Epithelial cell of proximal tubule (primary cell): Measurements from ENCODE around the gene CCDC8. TPM values are rescaled to one million over a fixed set of nuclear protein-coding genes. Genes with fewer than 3 reads are reported as not detected.
"Not testable (repeated sequence)": the region's sequence is repeated elsewhere in the genome, so short reads cannot be mapped to it uniquely, and the experiment has no call there.

Experiments used
- DNase-seq: peaks from one replicate; pipeline ENCODE4 v3.0.0-alpha.2; 2011; ENCODE audit warnings: low read depth
- H3K4me3 ChIP-seq: 2 replicates; pipeline ENCODE4 v1.5.1; 2011; ENCODE audit warnings: low read depth, mild to moderate bottlenecking, low read length
- total RNA-seq: library from RNA; depleted of rRNA; stranded (reverse); fragments of >200 nt; gene quantifications from 2 replicates; pipeline ENCODE4 v1.2.3, GENCODE V29; 2015
- TF ChIP-seq, protein P1 (sequence below): conservative IDR thresholded peaks from 2 replicates; pipeline ENCODE4 v1.5.1; 2012; ENCODE audit warnings: low read depth, mild to moderate bottlenecking, low read length

CCDC8 gene
- total RNA-seq, 1 donor from 2014 or later: 14.1 TPM

DNA sequence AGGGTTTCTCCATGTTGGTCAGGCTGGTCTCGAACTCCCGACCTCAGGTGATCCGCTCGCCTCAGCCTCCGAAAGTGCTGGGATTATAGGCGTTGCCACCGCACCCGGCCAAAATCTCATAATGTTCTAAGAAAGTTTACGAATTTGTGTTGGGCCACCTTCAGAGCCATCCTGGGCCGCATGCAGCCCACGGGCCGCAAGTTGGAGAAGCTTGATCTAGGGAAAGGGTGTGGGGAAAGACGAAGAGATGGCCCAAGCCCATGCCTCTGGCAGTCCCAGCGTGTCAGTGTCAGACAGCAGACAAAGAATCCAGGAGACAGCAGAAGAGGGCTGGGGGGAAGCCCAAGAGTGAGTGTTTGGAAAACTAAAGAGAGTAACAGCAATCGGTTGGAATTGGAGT lies 32.7 kb upstream of the CCDC8 start:
- no peak overlapping the region for H3K4me3 ChIP-seq
- TF ChIP-seq, protein P1, sequence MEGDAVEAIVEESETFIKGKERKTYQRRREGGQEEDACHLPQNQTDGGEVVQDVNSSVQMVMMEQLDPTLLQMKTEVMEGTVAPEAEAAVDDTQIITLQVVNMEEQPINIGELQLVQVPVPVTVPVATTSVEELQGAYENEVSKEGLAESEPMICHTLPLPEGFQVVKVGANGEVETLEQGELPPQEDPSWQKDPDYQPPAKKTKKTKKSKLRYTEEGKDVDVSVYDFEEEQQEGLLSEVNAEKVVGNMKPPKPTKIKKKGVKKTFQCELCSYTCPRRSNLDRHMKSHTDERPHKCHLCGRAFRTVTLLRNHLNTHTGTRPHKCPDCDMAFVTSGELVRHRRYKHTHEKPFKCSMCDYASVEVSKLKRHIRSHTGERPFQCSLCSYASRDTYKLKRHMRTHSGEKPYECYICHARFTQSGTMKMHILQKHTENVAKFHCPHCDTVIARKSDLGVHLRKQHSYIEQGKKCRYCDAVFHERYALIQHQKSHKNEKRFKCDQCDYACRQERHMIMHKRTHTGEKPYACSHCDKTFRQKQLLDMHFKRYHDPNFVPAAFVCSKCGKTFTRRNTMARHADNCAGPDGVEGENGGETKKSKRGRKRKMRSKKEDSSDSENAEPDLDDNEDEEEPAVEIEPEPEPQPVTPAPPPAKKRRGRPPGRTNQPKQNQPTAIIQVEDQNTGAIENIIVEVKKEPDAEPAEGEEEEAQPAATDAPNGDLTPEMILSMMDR: no peak
- DNase-seq: no peak

DNA sequence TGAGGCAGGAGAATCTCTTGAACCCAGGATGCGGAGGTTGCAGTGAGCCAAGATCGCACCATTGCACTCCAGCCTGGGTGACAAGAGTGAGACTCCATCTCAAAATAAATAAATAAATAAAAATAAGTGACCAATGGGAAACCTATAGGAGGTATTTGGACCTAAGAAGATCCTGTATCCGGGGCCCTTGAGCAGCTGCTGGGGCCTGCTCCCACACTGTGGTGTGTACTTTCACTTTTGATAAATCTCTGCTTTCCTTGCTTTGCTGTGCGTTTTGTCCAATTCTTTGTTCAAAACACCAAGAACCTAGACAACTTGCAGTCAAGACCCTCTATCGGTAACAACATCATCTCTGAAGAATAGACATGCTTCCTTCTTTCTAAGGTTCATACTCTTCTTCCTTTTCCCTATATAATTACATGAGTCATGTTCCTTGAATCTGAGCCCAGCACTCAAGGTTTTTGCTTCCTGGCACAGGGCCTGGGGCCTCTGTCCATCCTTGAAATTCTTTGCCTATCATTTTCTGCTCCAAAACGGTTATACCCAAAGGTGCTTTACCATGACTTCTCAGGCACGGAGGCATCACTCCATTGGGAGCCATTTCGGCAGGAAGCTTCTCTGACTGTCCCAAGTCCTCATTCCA lies 29.6 kb upstream of the CCDC8 start:
- H3K4me3 ChIP-seq: no peak overlapping the region
- TF ChIP-seq, protein P1: no peak
- DNase-seq: no peak

DNA sequence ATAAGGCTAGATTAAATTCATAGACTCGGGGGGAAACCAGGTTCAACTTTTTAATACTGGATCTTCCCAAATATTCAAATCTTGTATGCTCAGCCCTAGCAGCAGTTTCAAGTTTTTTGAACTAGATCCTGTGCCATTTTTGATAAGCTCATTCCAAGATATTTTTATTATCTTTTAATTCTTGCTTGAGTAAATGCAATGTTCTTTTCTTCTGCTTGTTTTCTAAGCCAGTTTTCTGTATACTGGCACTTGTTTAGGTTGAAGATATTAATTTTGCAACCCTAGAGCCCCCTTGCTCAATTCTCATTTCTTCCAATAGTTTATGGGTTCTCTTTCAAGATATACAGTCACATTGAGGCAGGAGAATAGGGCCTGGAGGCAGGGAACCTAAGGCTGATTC lies 28.5 kb upstream of the CCDC8 start:
- DNase-seq: no peak
- H3K4me3 ChIP-seq: no peak overlapping the region
- TF ChIP-seq, protein P1: no peak

DNA sequence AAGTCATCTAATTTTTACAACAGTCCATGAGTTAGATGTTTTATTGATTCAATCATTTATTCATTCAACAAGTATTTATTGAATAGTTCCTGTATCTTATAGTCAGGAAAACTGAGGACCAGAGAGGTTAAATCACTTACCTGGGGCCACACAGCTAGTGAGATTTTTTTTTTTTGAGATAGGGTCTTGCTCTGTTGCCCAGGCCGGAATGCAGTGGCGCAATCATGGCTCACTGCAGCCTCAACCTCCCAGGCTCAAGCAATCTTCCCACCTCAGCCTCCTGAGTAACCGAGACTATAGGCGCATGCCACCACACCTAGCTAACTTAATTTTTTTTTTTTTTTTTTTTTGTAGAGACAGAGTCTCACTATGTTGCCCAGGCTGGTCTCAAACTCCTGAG lies 22.3 kb upstream of the CCDC8 start:
- not testable (repeated sequence) for H3K4me3 ChIP-seq, DNase-seq

DNA sequence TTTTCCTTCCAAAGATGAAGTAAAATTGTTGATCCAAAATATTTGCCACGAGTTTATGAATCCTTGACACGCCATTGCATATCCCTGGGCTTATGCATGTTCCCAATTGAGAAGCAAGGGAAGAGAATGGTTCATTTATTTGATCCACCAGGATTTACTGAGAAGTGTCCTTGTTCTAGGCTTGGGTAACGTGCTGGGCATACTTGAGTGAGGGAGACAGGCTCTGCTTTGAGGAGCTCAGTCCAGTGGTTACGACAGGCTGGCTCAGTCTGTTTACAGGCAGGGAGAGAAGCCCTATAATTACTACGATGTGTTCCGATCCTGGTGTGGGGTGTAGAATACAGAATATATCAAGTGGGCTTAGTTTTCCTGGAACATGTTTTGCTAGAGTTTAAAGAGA lies 21.6 kb upstream of the CCDC8 start:
- no peak overlapping the region for H3K4me3 ChIP-seq
- no peak for DNase-seq
- TF ChIP-seq, protein P1: no peak

DNA sequence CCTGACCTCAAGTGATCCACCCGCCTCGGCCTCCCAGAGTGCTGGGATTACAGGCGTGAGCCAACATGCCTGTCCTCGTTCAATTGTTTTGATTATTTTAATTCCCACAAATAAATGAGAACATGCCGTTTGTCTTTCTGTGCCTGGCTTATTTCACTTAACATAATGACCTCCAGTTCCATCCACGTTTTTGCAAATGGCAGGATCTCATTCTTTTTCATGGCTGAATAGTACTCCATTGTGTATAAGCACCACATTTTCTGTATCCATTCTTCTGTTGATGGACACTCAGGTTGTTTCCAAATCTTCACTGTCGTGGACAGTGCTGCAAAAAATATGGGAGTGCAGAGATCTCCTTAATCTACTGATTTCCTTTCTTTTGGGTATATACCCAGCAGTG lies 20.1 kb upstream of the CCDC8 start:
- not testable (repeated sequence) for DNase-seq

DNA sequence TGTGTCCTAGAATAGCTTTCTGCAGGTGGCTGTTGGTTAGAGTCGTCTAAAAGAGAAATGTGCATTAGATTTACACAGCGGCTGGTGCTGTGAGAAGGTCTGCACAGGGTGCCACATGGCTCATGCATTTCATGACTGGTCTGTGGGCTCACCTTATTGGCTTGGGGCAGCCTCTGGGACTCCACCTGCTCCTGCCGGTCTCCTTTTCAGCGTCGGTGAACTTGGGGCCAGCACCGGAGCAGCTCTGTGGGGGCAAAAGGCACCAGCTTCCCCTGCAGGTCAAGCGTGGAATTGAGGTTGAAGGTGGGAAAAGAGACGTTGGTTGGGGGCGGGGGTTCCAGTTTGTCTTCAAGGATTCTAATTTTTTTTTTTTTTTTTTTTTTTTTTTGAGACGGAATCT lies 18.5 kb upstream of the CCDC8 start:
- no peak overlapping the region for H3K4me3 ChIP-seq
- TF ChIP-seq, protein P1: peak; percentile 36

More for the DNA sequence above, 20.1 kb upstream of the CCDC8 start:
- H3K4me3 ChIP-seq: not testable (repeated sequence)

DNA sequence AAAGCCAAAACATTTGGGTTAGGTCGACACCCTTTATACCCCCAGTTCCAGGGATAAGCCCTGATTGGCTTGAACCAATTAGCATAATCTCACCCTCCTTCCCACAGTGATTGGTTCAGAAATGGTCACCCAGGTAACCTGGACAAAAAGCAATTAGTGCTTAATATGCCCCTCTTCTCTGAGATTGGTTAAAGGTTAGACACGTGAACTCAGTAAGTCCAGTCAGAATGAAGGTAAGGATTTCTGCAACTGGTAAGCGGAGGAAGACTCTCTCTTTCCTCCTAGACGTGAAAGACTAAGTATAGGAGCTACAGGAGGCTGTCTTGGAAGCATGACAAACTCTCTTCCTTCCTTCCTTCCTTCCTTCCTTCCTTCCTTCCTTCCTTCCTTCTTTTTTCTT lies 16.6 kb upstream of the CCDC8 start:
- no peak overlapping the region for H3K4me3 ChIP-seq
- TF ChIP-seq, protein P1: no peak
- DNase-seq: no peak

More for the DNA sequence above, 18.5 kb upstream of the CCDC8 start:
- DNase-seq: no peak
